ENCODE data around the gene MICA.

GRCh38 chr6:31356946-31357466, 46.4 kb upstream of the MICA start, which contains the start of gene HLA-B:
- TF ChIP-seq GATA2 (IDR thresholded peaks at IDR 0.05; ENCODE audit: low read depth, low read length) (no peak), GATA3 (IDR thresholded peaks at IDR 0.05; ENCODE audit: low read depth, low read length) (no peak)

All from SH-SY5Y (cell line).